Endodermal cell (in vitro differentiated cells): ENCODE measurements around the gene TOM1L2. TPM values are rescaled to one million over a fixed set of nuclear protein-coding genes. Genes with fewer than 3 reads are reported as not detected.

Experiments
- DNase-seq: peaks from one replicate; pipeline ENCODE4 v3.0.0-alpha.2; 2017
- H3K27ac ChIP-seq: 2 replicates; pipeline ENCODE4 v1.5.1; 2013; ENCODE audit warnings: mild to moderate bottlenecking, low read depth, low read length, moderate library complexity
- H3K27me3 ChIP-seq: 2 replicates; pipeline ENCODE4 v1.6.1; 2013; ENCODE audit warnings: mild to moderate bottlenecking, low read length, moderate library complexity; ENCODE audit not compliant: insufficient read depth, control insufficient read depth, poor library complexity, severe bottlenecking
- H3K36me3 ChIP-seq: 2 replicates; pipeline ENCODE4 v1.7.0; 2013; ENCODE audit warnings: mild to moderate bottlenecking, low read length, moderate library complexity; ENCODE audit not compliant: control insufficient read depth, insufficient read depth
- H3K4me1 ChIP-seq: one replicate; pipeline ENCODE4 v1.7.0; 2013; ENCODE audit warnings: low read length; ENCODE audit not compliant: control insufficient read depth, insufficient read depth
- H3K4me3 ChIP-seq: 2 replicates; pipeline ENCODE4 v1.5.1; 2013; ENCODE audit warnings: mild to moderate bottlenecking, low read length, moderate library complexity
- H3K9ac ChIP-seq: 2 replicates; pipeline ENCODE4 v1.6.1; 2013; ENCODE audit warnings: mild to moderate bottlenecking, low read length, moderate library complexity; ENCODE audit not compliant: poor library complexity, severe bottlenecking; ENCODE audit errors: extremely low read depth
- H3K9me3 ChIP-seq: 2 replicates; pipeline ENCODE4 v1.6.1; 2013; ENCODE audit warnings: mild to moderate bottlenecking, low read length, moderate library complexity; ENCODE audit not compliant: control insufficient read depth
- H3K27ac Mint-ChIP-seq: 2 replicates; pipeline ENCODE4 v1.8.0; 2020; ENCODE audit warnings: mixed read lengths
- H3K27me3 Mint-ChIP-seq: 2 replicates; pipeline ENCODE4 v1.8.0; 2021; ENCODE audit warnings: mild to moderate bottlenecking, mixed read lengths; ENCODE audit not compliant: insufficient read depth
- H3K36me3 Mint-ChIP-seq: 2 replicates; pipeline ENCODE4 v1.8.0; 2020; ENCODE audit warnings: low read depth, mixed read lengths
- H3K4me1 Mint-ChIP-seq: 2 replicates; pipeline ENCODE4 v1.8.0; 2020; ENCODE audit warnings: mixed read lengths
- H3K4me3 Mint-ChIP-seq: 2 replicates; pipeline ENCODE4 v1.8.0; 2020; ENCODE audit warnings: mild to moderate bottlenecking, moderate library complexity, mixed read lengths
- H3K9me3 Mint-ChIP-seq: 2 replicates; pipeline ENCODE4 v1.8.0; 2020; ENCODE audit warnings: mild to moderate bottlenecking, mixed read lengths
- WGBS, 2 experiments: methylation state at CpG; one replicate each; pipeline versions ENCODE4 v1.1.5 to v1.1.7; 2013; ENCODE audit warnings: missing lambda C conversion rate in 2 of 2, mixed read lengths in 1 of 2; ENCODE audit not compliant: insufficient coverage in 1 of 2, insufficient read length in 1 of 2; 5-methylcytosine and 5-hydroxymethylcytosine counted together
- total RNA-seq, 2 donors: library from RNA; stranded (reverse); fragmentation: NEBNext Ultra II Directional in 1 of 2; extraction: Animal tissue kit (Norgen Biotek cat#: 25700) in 1 of 2; gene quantifications; 2 replicates in 1 of 2; 3 replicates in 1 of 2; pipeline ENCODE4 v1.2.1, GENCODE V29; 2021
- TF ChIP-seq, protein P1 (sequence below): fragments of 200-600 bp; sonication (generic); conservative IDR thresholded peaks from 2 replicates; pipeline ENCODE4 v1.5.0; 2021; ENCODE audit warnings: antibody characterized with exemption, mild to moderate bottlenecking

The TOM1L2 gene
- total RNA-seq, 2 donors from 2014 or later = 10.2 to 11.5 TPM

- Histone ChIP-seq H3K27ac (no peak overlapping the region), H3K4me1 (peaks cover 15% of the 10 kb centered on the region), H3K9ac (no peak overlapping the region), H3K9me3 (no peaks in the 10 kb centered on the region), H3K36me3 (no peaks in the 10 kb centered on the region), H3K27me3 (no peaks in the 10 kb centered on the region), H3K4me3 (no peak overlapping the region)
- Mint-ChIP-seq H3K36me3 (no peaks in the 10 kb centered on the region), H3K9me3 (no peaks in the 10 kb centered on the region), H3K4me1 (peaks cover 29% of the 10 kb centered on the region), H3K27ac (no peak overlapping the region), H3K4me3 (no peak overlapping the region), H3K27me3 (no peaks in the 10 kb centered on the region)
- DNase-seq = no peak
- 82 to 87% methylated on average over 3 to 4 of the region's 4 CpGs for whole genome bisulfite sequencing, 2 experiments
- TF ChIP-seq, protein P1, sequence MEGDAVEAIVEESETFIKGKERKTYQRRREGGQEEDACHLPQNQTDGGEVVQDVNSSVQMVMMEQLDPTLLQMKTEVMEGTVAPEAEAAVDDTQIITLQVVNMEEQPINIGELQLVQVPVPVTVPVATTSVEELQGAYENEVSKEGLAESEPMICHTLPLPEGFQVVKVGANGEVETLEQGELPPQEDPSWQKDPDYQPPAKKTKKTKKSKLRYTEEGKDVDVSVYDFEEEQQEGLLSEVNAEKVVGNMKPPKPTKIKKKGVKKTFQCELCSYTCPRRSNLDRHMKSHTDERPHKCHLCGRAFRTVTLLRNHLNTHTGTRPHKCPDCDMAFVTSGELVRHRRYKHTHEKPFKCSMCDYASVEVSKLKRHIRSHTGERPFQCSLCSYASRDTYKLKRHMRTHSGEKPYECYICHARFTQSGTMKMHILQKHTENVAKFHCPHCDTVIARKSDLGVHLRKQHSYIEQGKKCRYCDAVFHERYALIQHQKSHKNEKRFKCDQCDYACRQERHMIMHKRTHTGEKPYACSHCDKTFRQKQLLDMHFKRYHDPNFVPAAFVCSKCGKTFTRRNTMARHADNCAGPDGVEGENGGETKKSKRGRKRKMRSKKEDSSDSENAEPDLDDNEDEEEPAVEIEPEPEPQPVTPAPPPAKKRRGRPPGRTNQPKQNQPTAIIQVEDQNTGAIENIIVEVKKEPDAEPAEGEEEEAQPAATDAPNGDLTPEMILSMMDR = no peak
Measured at GRCh38 chr17:17964710-17965109, 7.5 kb downstream of the TOM1L2 start.

DNA sequence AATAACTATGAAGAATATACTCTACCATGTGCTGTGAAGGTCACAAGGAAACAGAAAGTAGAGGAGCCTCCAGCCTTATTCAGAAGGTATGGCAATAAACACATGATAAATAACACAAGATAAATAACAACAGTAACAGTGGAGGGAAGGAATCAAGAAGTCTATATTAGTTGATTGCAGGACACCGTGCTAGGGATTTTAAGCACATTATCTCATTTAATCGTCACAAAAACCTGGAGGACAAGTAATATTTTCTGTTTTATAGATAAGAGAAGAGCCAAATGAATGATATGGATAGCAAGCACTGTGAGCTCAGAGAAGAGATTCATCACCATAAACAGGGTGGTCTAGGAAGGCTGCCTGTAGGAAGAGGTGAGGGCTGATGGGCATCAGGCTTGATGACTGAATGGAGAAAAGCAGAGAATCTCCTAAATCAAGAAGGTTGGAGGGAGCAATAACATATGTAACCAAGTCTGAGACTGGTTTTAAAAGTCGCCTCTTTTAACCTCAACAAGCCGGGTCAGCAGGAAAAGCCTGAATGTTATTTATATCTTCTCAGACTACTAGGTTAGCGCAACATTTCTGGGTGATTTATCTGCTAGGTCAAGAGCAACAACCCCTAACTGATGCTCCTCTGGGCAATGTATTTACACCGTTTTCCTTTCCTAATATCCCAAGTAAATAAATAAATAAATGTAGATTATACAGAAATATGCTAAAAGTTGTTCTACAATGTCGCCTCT is 8.3 kb downstream of the TOM1L2 start:
- Histone ChIP-seq H3K9ac (no peak overlapping the region), H3K27ac (no peak overlapping the region), H3K36me3 (no peaks in the 10 kb centered on the region), H3K27me3 (no peaks in the 10 kb centered on the region), H3K4me1 (peaks cover 24% of the 10 kb centered on the region), H3K4me3 (no peak overlapping the region), H3K9me3 (no peaks in the 10 kb centered on the region)
- TF ChIP-seq, protein P1 = no peak
- no peaks in the 10 kb centered on the region for H3K36me3 Mint-ChIP-seq
- peaks cover 37% of the 10 kb centered on the region for H3K4me1 Mint-ChIP-seq
- H3K27me3 Mint-ChIP-seq = no peaks in the 10 kb centered on the region
- no peaks in the 10 kb centered on the region for H3K9me3 Mint-ChIP-seq
- no peak for DNase-seq
- H3K4me3 Mint-ChIP-seq = no peak overlapping the region
- 93% methylated on average over 4 to 6 of the region's 7 CpGs for WGBS, 2 experiments
- no peak overlapping the region for H3K27ac Mint-ChIP-seq

DNA sequence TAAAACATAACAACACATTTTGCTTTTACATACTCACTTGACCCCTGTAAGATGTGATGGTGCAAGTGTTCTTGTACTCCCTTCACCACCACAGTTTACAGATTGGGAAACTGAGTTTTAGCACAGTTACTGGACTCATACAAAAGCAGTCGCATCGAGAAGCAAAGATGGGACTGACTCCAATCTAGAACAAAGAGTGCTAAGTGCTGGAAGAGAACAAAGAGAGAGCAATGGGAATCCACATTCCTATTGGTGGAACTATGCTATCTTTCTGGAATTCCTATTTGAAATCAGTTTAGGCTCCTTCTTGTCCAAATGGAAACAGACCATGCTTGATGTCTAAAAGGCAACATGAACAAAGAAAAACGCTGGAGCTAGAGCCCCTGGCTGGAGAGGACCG is 9.1 kb downstream of the TOM1L2 start:
- Histone ChIP-seq H3K27me3 (no peaks in the 10 kb centered on the region), H3K9ac (no peak overlapping the region), H3K9me3 (no peaks in the 10 kb centered on the region), H3K27ac (no peak overlapping the region), H3K4me3 (no peak overlapping the region), H3K4me1 (peaks cover 25% of the 10 kb centered on the region), H3K36me3 (no peaks in the 10 kb centered on the region)
- Mint-ChIP-seq H3K27me3 (no peaks in the 10 kb centered on the region), H3K9me3 (no peaks in the 10 kb centered on the region), H3K4me3 (no peak overlapping the region), H3K4me1 (peaks cover 45% of the 10 kb centered on the region), H3K36me3 (no peaks in the 10 kb centered on the region), H3K27ac (no peak overlapping the region)
- DNase-seq = no peak
- TF ChIP-seq, protein P1 = no peak
- 81 to 88% methylated on average over 4 of the region's 4 CpGs for WGBS, 2 experiments
